ENCODE data around the gene SLC35B4. TPM values are rescaled to one million over a fixed set of nuclear protein-coding genes. Genes with fewer than 3 reads are reported as not detected.

SLC35B4 gene
- total and polyA plus RNA-seq, 8 donors: 14.3 to 33.1 (median 20.9) TPM

GRCh38 chr7:134284011-134284410 lies 32.7 kb downstream of the SLC35B4 start:
- no peak for TF ChIP-seq CTCF (IDR thresholded peaks at IDR 0.05)
- H3K4me3 ChIP-seq: no peak overlapping the region
- H3K36me3 ChIP-seq: no peaks in the 10 kb centered on the region
- H3K4me1 ChIP-seq: no peaks in the 10 kb centered on the region
- no peak for ATAC-seq
- H3K27me3 ChIP-seq: peaks cover 0 to 17% of the 10 kb centered on the region in 2 donors
- DNase-seq: no peak
- no peaks in the 10 kb centered on the region for H3K9me3 ChIP-seq
- no peak overlapping the region for H3K27ac ChIP-seq
- intact Hi-C loops (cut with DNase I): no loop called here

- Histone ChIP-seq H3K27ac (no peak overlapping the region), H3K4me3 (no peak overlapping the region), H3K36me3 (no peaks in the 10 kb centered on the region), H3K9me3 (no peaks in the 10 kb centered on the region), H3K4me1 (no peaks in the 10 kb centered on the region), H3K27me3 (peaks cover 0 to 17% of the 10 kb centered on the region in 2 donors)
- DNase-seq (no peak), ATAC-seq (no peak)
- no peak for TF ChIP-seq CTCF (IDR thresholded peaks at IDR 0.05)
- intact Hi-C loops (cut with DNase I): no loop called here
Measured at GRCh38 chr7:134280508-134280907, 36.2 kb downstream of the SLC35B4 start.

GRCh38 chr7:134279898-134280297 lies 36.8 kb downstream of the SLC35B4 start:
- no peaks in the 10 kb centered on the region for H3K4me1 ChIP-seq
- DNase-seq (no peak), ATAC-seq (no peak)
- H3K27me3 ChIP-seq: peaks cover 0 to 17% of the 10 kb centered on the region in 2 donors
- no peak overlapping the region for H3K4me3 ChIP-seq
- no peak overlapping the region for H3K27ac ChIP-seq
- TF ChIP-seq CTCF (IDR thresholded peaks at IDR 0.05): no peak
- no peaks in the 10 kb centered on the region for H3K9me3 ChIP-seq
- H3K36me3 ChIP-seq: no peaks in the 10 kb centered on the region
- intact Hi-C loops (cut with DNase I): no loop called here

GRCh38 chr7:134279336-134279735 lies 37.4 kb downstream of the SLC35B4 start:
- Histone ChIP-seq H3K4me3 (no peak overlapping the region), H3K36me3 (no peaks in the 10 kb centered on the region), H3K27me3 (peaks cover 0 to 15% of the 10 kb centered on the region in 2 donors), H3K27ac (no peak overlapping the region), H3K9me3 (no peaks in the 10 kb centered on the region), H3K4me1 (no peaks in the 10 kb centered on the region)
- no peak for ATAC-seq
- intact Hi-C loops (cut with DNase I): no loop called here
- no peak for TF ChIP-seq CTCF (IDR thresholded peaks at IDR 0.05)
- DNase-seq: no peak

- no peak for ATAC-seq
- Histone ChIP-seq H3K36me3 (no peaks in the 10 kb centered on the region), H3K27me3 (peaks cover 0 to 8% of the 10 kb centered on the region in 2 donors), H3K9me3 (no peaks in the 10 kb centered on the region), H3K4me3 (no peak overlapping the region), H3K4me1 (no peaks in the 10 kb centered on the region), H3K27ac (no peak overlapping the region)
- intact Hi-C loops (cut with DNase I): no loop called here
- no peak for DNase-seq
- TF ChIP-seq CTCF (IDR thresholded peaks at IDR 0.05): no peak
Measured at GRCh38 chr7:134278502-134279153, 38.1 kb downstream of the SLC35B4 start.
